GM23248 (cell line): ENCODE measurements around the gene GBP6. TPM values are rescaled to one million over a fixed set of nuclear protein-coding genes. Genes with fewer than 3 reads are reported as not detected.

Experiments
- DNase-seq: peaks from one replicate; pipeline ENCODE4 v3.0.0-alpha.2; 2015
- H2AFZ ChIP-seq: fragments of 200-600 bp; sonication (generic); 2 replicates; pipeline ENCODE4 v1.6.1; 2016; ENCODE audit warnings: antibody characterized with exemption
- H3F3A ChIP-seq: fragments of 200-600 bp; sonication (generic); 2 replicates; pipeline ENCODE4 v1.6.1; 2016; ENCODE audit warnings: mild to moderate bottlenecking, antibody characterized with exemption, mixed run types; ENCODE audit not compliant: insufficient read depth
- H3K27ac ChIP-seq: fragments of 200-600 bp; sonication (generic); 2 replicates; pipeline ENCODE4 v1.5.1; 2016; ENCODE audit warnings: mild to moderate bottlenecking
- H3K27me3 ChIP-seq: fragments of 200-600 bp; sonication (generic); replicated peaks from 2 replicates; pipeline ENCODE4 v1.6.1; 2016; ENCODE audit warnings: mild to moderate bottlenecking; ENCODE audit not compliant: insufficient read depth
- H3K36me3 ChIP-seq: fragments of 200-600 bp; sonication (generic); 2 replicates; pipeline ENCODE4 v1.6.1; 2016; ENCODE audit warnings: low read depth, mild to moderate bottlenecking
- H3K4me1 ChIP-seq: fragments of 200-600 bp; sonication (generic); 2 replicates; pipeline ENCODE4 v1.6.1; 2016; ENCODE audit warnings: mild to moderate bottlenecking; ENCODE audit not compliant: insufficient read depth
- H3K4me2 ChIP-seq: fragments of 200-600 bp; sonication (generic); one replicate; pipeline ENCODE4 v1.6.1; 2016; ENCODE audit warnings: mild to moderate bottlenecking; ENCODE audit not compliant: unreplicated experiment
- H3K4me3 ChIP-seq: fragments of 200-600 bp; sonication (generic); 2 replicates; pipeline ENCODE4 v1.5.1; 2016; ENCODE audit warnings: mild to moderate bottlenecking
- H3K79me2 ChIP-seq: fragments of 200-600 bp; sonication (generic); 2 replicates; pipeline ENCODE4 v1.6.1; 2016; ENCODE audit warnings: mild to moderate bottlenecking; ENCODE audit not compliant: insufficient read depth
- H3K9ac ChIP-seq: fragments of 200-600 bp; sonication (generic); 2 replicates; pipeline ENCODE4 v1.6.1; 2016; ENCODE audit warnings: mild to moderate bottlenecking
- H3K9me2 ChIP-seq: fragments of 200-600 bp; sonication (generic); 2 replicates; pipeline ENCODE4 v1.6.1; 2016; ENCODE audit warnings: mixed run types, mild to moderate bottlenecking, moderate library complexity; ENCODE audit not compliant: insufficient read depth
- H3K9me3 ChIP-seq: fragments of 200-600 bp; sonication (generic); one replicate; pipeline ENCODE4 v1.6.1; 2017; ENCODE audit warnings: low read depth
- H4K20me1 ChIP-seq: fragments of 200-600 bp; sonication (generic); 2 replicates; pipeline ENCODE4 v1.6.0; 2016; ENCODE audit not compliant: insufficient read depth
- EZH2 ChIP-seq: fragments of 200-600 bp; sonication (generic); IDR thresholded peaks from 2 replicates; pipeline ENCODE4 v1.6.1; 2018; ENCODE audit warnings: antibody characterized with exemption, mild to moderate bottlenecking; ENCODE audit not compliant: insufficient read depth, poor library complexity, severe bottlenecking
- EZH2phosphoT487 ChIP-seq: fragments of 200-600 bp; sonication (generic); IDR thresholded peaks from 2 replicates; pipeline ENCODE4 v1.6.1; 2018; ENCODE audit warnings: antibody characterized with exemption, moderate library complexity, mild to moderate bottlenecking, low read depth; ENCODE audit not compliant: insufficient read depth
- WGBS, 2 experiments: methylation state at CpG; one replicate each; pipeline ENCODE4 v1.1.6; 2015 to 2017; ENCODE audit warnings: low lambda C conversion rate in 2 of 2, low coverage in 1 of 2; ENCODE audit errors: missing lambda C conversion rate in 2 of 2; 5-methylcytosine and 5-hydroxymethylcytosine counted together
- in situ Hi-C: fragments of 300-500 bp; cut with MboI; formaldehyde crosslinking; loops from 2 replicates; pipeline ENCODE4 v1.15.0; 2020
- polyA plus RNA-seq: library from polyadenylated mRNA; unstranded; fragments of >200 nt; fragmentation: Nextera tagmentation; extraction: Ambion mirVana; gene quantifications from 2 replicates; pipeline ENCODE4 v1.2.1, GENCODE V29; 2016
- total RNA-seq: library from RNA; depleted of rRNA; stranded (reverse); fragments of >200 nt; shearing (Covaris generic); gene quantifications from 2 replicates; pipeline ENCODE4 v1.2.3, GENCODE V29; 2014

The GBP6 gene
- total and polyA plus RNA-seq, 2 experiments from 2014 or later, result not detected

GRCh38 chr1:89350298-89350697 lies 13.6 kb upstream of the GBP6 start:
- Histone ChIP-seq H3K4me2 (no peak overlapping the region), H3K27ac (no peak overlapping the region), H3K9me3 (no peaks in the 10 kb centered on the region), H3K27me3 (no peaks in the 10 kb centered on the region), H2AFZ (no peak overlapping the region), H3F3A (no peaks in the 10 kb centered on the region), H3K9ac (no peak overlapping the region), H4K20me1 (no peaks in the 10 kb centered on the region), H3K36me3 (no peaks in the 10 kb centered on the region), H3K4me1 (no peaks in the 10 kb centered on the region), H3K79me2 (no peaks in the 10 kb centered on the region), H3K4me3 (no peak overlapping the region), H3K9me2 (no peaks in the 10 kb centered on the region)
- in situ Hi-C loops, result no loop called here
- TF ChIP-seq EZH2 (no peak), EZH2phosphoT487 (no peak)
- DNase-seq, result no peak
- 89 to 93% methylated on average over 2 of the region's 2 CpGs for WGBS, 2 experiments

- in situ Hi-C loops, result no loop called here
- no peak overlapping the region for H3K4me3 ChIP-seq
- H3K79me2 ChIP-seq, result no peaks in the 10 kb centered on the region
These were observed 12.1 kb upstream of the GBP6 start for GRCh38 chr1:89351597-89352311.

GRCh38 chr1:89352421-89352820 lies 11.4 kb upstream of the GBP6 start:
- Histone ChIP-seq H3K9me2 (no peaks in the 10 kb centered on the region), H3K79me2 (no peaks in the 10 kb centered on the region), H3K27ac (no peak overlapping the region), H3K9me3 (no peaks in the 10 kb centered on the region), H3K4me3 (no peak overlapping the region), H3K27me3 (no peaks in the 10 kb centered on the region), H3K36me3 (no peaks in the 10 kb centered on the region), H4K20me1 (no peaks in the 10 kb centered on the region), H3K9ac (no peak overlapping the region), H3K4me2 (no peak overlapping the region), H2AFZ (no peak overlapping the region), H3F3A (no peaks in the 10 kb centered on the region), H3K4me1 (peaks cover 9% of the 10 kb centered on the region)
- DNase-seq, result no peak
- no peak for TF ChIP-seq EZH2
- in situ Hi-C loops, result no loop called here
- 71 to 77% methylated on average over 2 of the region's 2 CpGs for WGBS, 2 experiments

More at GRCh38 chr1:89351597-89352311, 12.1 kb upstream of the GBP6 start:
- no peak for DNase-seq
- Histone ChIP-seq H3F3A (no peaks in the 10 kb centered on the region), H4K20me1 (no peaks in the 10 kb centered on the region), H2AFZ (no peak overlapping the region), H3K27ac (no peak overlapping the region), H3K9me3 (no peaks in the 10 kb centered on the region), H3K36me3 (no peaks in the 10 kb centered on the region), H3K4me2 (no peak overlapping the region), H3K4me1 (peaks cover 7% of the 10 kb centered on the region), H3K27me3 (no peaks in the 10 kb centered on the region), H3K9ac (no peak overlapping the region), H3K9me2 (no peaks in the 10 kb centered on the region)
- WGBS, 2 experiments, result 0% methylated on average over 1 of the region's 1 CpG
- TF ChIP-seq EZH2 (no peak), EZH2phosphoT487 (no peak)

GRCh38 chr1:89354205-89354604 lies 9.7 kb upstream of the GBP6 start:
- Histone ChIP-seq H3K4me2 (no peak overlapping the region), H3K36me3 (no peaks in the 10 kb centered on the region), H4K20me1 (no peaks in the 10 kb centered on the region), H3K9ac (no peak overlapping the region), H3K27me3 (no peaks in the 10 kb centered on the region), H3K79me2 (no peaks in the 10 kb centered on the region), H3K9me2 (no peaks in the 10 kb centered on the region), H3K27ac (no peak overlapping the region), H3K9me3 (no peaks in the 10 kb centered on the region), H3F3A (no peaks in the 10 kb centered on the region), H3K4me3 (no peak overlapping the region), H3K4me1 (peaks cover 9% of the 10 kb centered on the region), H2AFZ (no peak overlapping the region)
- DNase-seq, result no peak
- in situ Hi-C loops, result no loop called here
- WGBS, 2 experiments, result 77 to 79% methylated on average over 3 of the region's 3 CpGs
- no peak for TF ChIP-seq EZH2phosphoT487
- no peak for TF ChIP-seq EZH2
